ENCODE results near the gene ZNF423. TPM values are rescaled to one million over a fixed set of nuclear protein-coding genes. Genes with fewer than 3 reads are reported as not detected.

Gene ZNF423
- total RNA-seq, 1 experiment from 2014 or later, result 0.49 TPM

- H3K36me3 ChIP-seq (ENCODE audit: control insufficient read depth, insufficient read depth, low read length), result no peaks in the 10 kb centered on the region
- ChIA-PET CTCF (no interaction called here), POLR2A (no interaction called here)
- in situ Hi-C loops (cut with HindIII; ENCODE audit: low pct_unique_long_range_greater_than_20kb, low sequenced_read_pairs) (no loop called here), intact Hi-C loops (cut with micrococcal nuclease; ENCODE audit: unreplicated experiment) (no loop called here)
- H3K4me1 ChIP-seq (ENCODE audit: control insufficient read depth, insufficient read depth, low read length), result no peaks in the 10 kb centered on the region
- ATAC-seq (no peak), DNase-seq (ENCODE audit: low read depth, low spot score) (no peak)
- no peaks in the 10 kb centered on the region for H3K27me3 ChIP-seq (ENCODE audit: control insufficient read depth, insufficient read depth, low read length)
- no peak for TF ChIP-seq TCF7L2 (IDR thresholded peaks at IDR 0.05; ENCODE audit: low read depth, low read length)
- TF ChIP-seq SIN3A (IDR thresholded peaks at IDR 0.05; ENCODE audit: borderline replicate concordance, insufficient read depth, low read depth, low read length), result no peak
- no peak for TF ChIP-seq POLR2AphosphoS5 (IDR thresholded peaks at IDR 0.05; ENCODE audit: low read depth, low read length)
- no peak for TF ChIP-seq REST (IDR thresholded peaks at IDR 0.05; ENCODE audit: insufficient read depth in 1 of 2, low read depth in 2 of 2, low read length in 1 of 2)
- TF ChIP-seq CTCF (IDR thresholded peaks at IDR 0.05), result no peak
- no peaks in the 10 kb centered on the region for H3K9me3 ChIP-seq (ENCODE audit: control insufficient read depth, insufficient read depth, low read depth, low read length)
- no peak overlapping the region for H3K27ac ChIP-seq (ENCODE audit: low read length)
- H3K4me3 ChIP-seq (ENCODE audit: low read depth in 2 of 2, low read length in 2 of 2), result no peak overlapping the region
- no TSS peak for BruUV-seq (replicated peaks)
Observed at GRCh38 chr16:49653173-49653570, 202.7 kb downstream of the ZNF423 start.

GRCh38 chr16:49652456-49653172, 203.3 kb downstream of the ZNF423 start:
- H3K9me3 ChIP-seq (ENCODE audit: control insufficient read depth, insufficient read depth, low read depth, low read length), result no peaks in the 10 kb centered on the region; the same call in 1 of the 2 replicates
- H3K4me3 ChIP-seq (ENCODE audit: low read depth in 2 of 2, low read length in 2 of 2), result no peak overlapping the region
- TF ChIP-seq REST (IDR thresholded peaks at IDR 0.05; ENCODE audit: insufficient read depth in 1 of 2, low read depth in 2 of 2, low read length in 1 of 2) (no peak), SIN3A (IDR thresholded peaks at IDR 0.05; ENCODE audit: borderline replicate concordance, insufficient read depth, low read depth, low read length) (no peak), POLR2AphosphoS5 (IDR thresholded peaks at IDR 0.05; ENCODE audit: low read depth, low read length) (no peak), CTCF (IDR thresholded peaks at IDR 0.05) (no peak), TCF7L2 (IDR thresholded peaks at IDR 0.05; ENCODE audit: low read depth, low read length) (no peak)
- ChIA-PET POLR2A (interaction anchor here (0.5 kb wide), 1 partner anchor 34 kb away, joined by 3 read pairs; no protein-coding TSS in a partner anchor), CTCF (interaction anchor here (0.7 kb wide), 1 partner anchor 225 kb away, joined by 3 read pairs; no protein-coding TSS in a partner anchor)
- intact Hi-C loops (cut with micrococcal nuclease; ENCODE audit: unreplicated experiment) (no loop called here), in situ Hi-C loops (cut with HindIII; ENCODE audit: low pct_unique_long_range_greater_than_20kb, low sequenced_read_pairs) (no loop called here)
- no TSS peak for BruUV-seq (replicated peaks)
- H3K27ac ChIP-seq (ENCODE audit: low read length), result no peak overlapping the region
- no peaks in the 10 kb centered on the region for H3K36me3 ChIP-seq (ENCODE audit: control insufficient read depth, insufficient read depth, low read length)
- ATAC-seq (no peak), DNase-seq (ENCODE audit: low read depth, low spot score) (no peak)
- H3K4me1 ChIP-seq (ENCODE audit: control insufficient read depth, insufficient read depth, low read length), result no peaks in the 10 kb centered on the region
- no peaks in the 10 kb centered on the region for H3K27me3 ChIP-seq (ENCODE audit: control insufficient read depth, insufficient read depth, low read length)
